GM12864 (cell line): ENCODE results near the gene CUTC.

ENCODE experiments used
- DNase-seq: peaks from one replicate; pipeline ENCODE4 v3.0.0-alpha.2; 2011; ENCODE audit warnings: low read depth
- H3K4me3 ChIP-seq: 2 replicates; pipeline ENCODE4 v1.5.1; 2011; ENCODE audit warnings: mild to moderate bottlenecking, low read depth, low read length, control low read depth
- CTCF ChIP-seq: IDR thresholded peaks from 2 replicates; pipeline ENCODE4 v1.5.1; 2011; ENCODE audit warnings: low read depth, mild to moderate bottlenecking, moderate library complexity, low read length, control low read depth, inconsistent platforms; ENCODE audit errors: missing control alignments

Gene CUTC

GRCh38 chr10:99769706-99770105 is 37.7 kb downstream of the CUTC start:
- no peak for TF ChIP-seq CTCF
- H3K4me3 ChIP-seq: no peak overlapping the region
- no peak for DNase-seq

DNA sequence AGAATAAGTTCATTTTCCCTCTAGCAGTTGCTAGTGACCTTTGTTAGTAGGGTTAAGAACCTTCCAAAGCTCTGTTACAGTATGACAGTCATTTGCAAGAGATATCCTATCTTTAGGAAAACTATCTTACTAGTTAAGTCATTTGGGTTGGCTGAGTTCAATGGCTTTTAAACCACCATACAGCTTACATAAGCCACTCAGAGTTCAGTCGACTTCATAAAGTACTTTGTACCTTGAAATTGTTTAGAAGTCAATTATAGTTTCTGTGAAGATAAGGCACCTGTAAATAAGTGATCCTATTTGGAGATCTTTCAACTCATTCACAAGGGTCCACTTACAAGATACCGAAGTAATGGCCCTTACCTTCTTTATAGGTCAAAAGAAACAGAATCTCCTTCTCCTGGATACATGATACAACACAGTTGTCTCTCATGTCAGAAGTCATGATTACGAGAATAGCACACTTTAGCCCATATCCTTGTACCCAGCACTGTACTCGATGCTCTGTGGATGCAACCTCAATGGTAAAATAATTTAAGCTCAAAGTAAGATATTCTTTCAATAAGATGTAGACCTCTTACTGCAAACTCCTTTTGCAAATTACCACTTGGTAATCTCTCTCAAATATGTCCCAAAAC is 38.5 kb downstream of the CUTC start:
- TF ChIP-seq CTCF: no peak
- H3K4me3 ChIP-seq: no peak overlapping the region

GRCh38 chr10:99775850-99776249 is 43.8 kb downstream of the CUTC start:
- no peak for DNase-seq

More for the DNA sequence above, 38.5 kb downstream of the CUTC start:
- DNase-seq: no peak

GRCh38 chr10:99777918-99778714 is 46.1 kb downstream of the CUTC start:
- no peak overlapping the region for H3K4me3 ChIP-seq
- peak; percentile 19 for DNase-seq
- TF ChIP-seq CTCF: no peak

More at GRCh38 chr10:99775850-99776249, 43.8 kb downstream of the CUTC start:
- H3K4me3 ChIP-seq: no peak overlapping the region
- no peak for TF ChIP-seq CTCF

GRCh38 chr10:99779335-99779734 is 47.3 kb downstream of the CUTC start:
- no peak for DNase-seq
- no peak overlapping the region for H3K4me3 ChIP-seq
- no peak for TF ChIP-seq CTCF

DNA sequence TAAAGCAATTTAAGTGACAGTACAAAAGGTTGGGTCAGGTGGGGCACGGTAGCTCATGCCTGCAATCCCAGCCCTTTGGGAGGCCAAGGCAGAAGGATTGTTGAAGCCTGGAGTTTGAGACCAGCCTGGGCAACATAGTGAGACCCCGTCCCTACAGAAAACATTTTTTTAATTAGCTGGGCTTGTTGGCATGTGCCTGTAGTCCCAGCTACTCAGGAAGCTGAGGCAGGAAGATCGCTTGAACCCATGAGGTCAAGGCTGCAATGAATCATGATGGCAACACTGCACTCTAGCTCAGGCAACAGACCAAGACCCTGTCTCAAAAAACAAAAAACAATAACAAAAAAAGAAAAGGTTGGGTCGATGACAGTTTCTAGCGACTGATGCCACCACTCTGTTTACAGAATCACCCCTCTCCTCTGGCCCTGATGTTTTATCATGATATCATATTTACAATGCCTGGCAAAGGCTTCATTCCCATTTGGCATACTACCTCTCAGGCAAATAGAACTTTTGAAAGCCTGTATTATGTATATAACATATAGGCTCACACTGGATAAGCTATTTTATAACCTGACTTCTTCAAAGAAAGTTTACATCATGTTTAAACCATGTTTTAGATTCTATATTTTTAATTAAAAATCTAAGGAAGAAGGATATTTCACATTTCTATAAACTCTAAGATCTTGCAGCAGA is 49.8 kb downstream of the CUTC start:
- no peak overlapping the region for H3K4me3 ChIP-seq
- TF ChIP-seq CTCF: no peak
- DNase-seq: no peak
